Neutrophil (primary cell): ENCODE results near the gene FREM1.

Source experiments
- H3K27ac ChIP-seq: fragments of 200-600 bp; sonication (generic); 2 replicates; pipeline ENCODE4 v1.5.1; 2016; ENCODE audit warnings: mild to moderate bottlenecking, moderate library complexity
- H3K27me3 ChIP-seq: fragments of 200-600 bp; sonication (generic); 2 replicates; pipeline ENCODE4 v1.6.0; 2016; ENCODE audit warnings: mild to moderate bottlenecking
- H3K36me3 ChIP-seq: fragments of 200-600 bp; sonication (generic); 2 replicates; pipeline ENCODE4 v1.5.1; 2017
- H3K4me1 ChIP-seq, 2 experiments: fragments of 200-600 bp in 1 of 2; sonication (generic) in 1 of 2; 1 replicate in 1 of 2; 2 replicates in 1 of 2; pipeline versions ENCODE4 v1.5.1 to v1.6.1; 2013 to 2016; ENCODE audit warnings: low read depth in 1 of 2, low read length in 1 of 2, mild to moderate bottlenecking in 1 of 2, moderate library complexity in 1 of 2; ENCODE audit not compliant: control insufficient read depth in 1 of 2, insufficient read depth in 1 of 2
- H3K4me3 ChIP-seq, 2 experiments: fragments of 200-600 bp in 1 of 2; sonication (generic) in 1 of 2; 1 replicate in 1 of 2; 2 replicates in 1 of 2; pipeline ENCODE4 v1.5.1; 2013 to 2016; ENCODE audit warnings: low read depth in 1 of 2, low read length in 1 of 2, mild to moderate bottlenecking in 1 of 2, moderate library complexity in 1 of 2
- H3K9me3 ChIP-seq: fragments of 200-600 bp; sonication (generic); 2 replicates; pipeline ENCODE4 v1.5.1; 2016
- TF ChIP-seq, protein P1 (sequence below): fragments of 200-600 bp; sonication (generic); IDR thresholded peaks from 2 replicates; pipeline ENCODE4 v1.5.1; 2016; ENCODE audit warnings: antibody characterized with exemption

Gene FREM1, protein sequence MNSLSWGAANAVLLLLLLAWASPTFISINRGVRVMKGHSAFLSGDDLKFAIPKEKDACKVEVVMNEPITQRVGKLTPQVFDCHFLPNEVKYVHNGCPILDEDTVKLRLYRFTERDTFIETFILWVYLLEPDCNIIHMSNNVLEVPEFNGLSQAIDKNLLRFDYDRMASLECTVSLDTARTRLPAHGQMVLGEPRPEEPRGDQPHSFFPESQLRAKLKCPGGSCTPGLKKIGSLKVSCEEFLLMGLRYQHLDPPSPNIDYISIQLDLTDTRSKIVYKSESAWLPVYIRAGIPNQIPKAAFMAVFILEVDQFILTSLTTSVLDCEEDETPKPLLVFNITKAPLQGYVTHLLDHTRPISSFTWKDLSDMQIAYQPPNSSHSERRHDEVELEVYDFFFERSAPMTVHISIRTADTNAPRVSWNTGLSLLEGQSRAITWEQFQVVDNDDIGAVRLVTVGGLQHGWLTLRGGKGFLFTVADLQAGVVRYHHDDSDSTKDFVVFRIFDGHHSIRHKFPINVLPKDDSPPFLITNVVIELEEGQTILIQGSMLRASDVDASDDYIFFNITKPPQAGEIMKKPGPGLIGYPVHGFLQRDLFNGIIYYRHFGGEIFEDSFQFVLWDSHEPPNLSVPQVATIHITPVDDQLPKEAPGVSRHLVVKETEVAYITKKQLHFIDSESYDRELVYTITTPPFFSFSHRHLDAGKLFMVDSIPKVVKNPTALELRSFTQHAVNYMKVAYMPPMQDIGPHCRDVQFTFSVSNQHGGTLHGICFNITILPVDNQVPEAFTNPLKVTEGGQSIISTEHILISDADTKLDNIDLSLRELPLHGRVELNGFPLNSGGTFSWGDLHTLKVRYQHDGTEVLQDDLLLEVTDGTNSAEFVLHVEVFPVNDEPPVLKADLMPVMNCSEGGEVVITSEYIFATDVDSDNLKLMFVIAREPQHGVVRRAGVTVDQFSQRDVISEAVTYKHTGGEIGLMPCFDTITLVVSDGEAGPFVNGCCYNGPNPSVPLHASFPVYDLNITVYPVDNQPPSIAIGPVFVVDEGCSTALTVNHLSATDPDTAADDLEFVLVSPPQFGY (N-terminal part only)

DNA sequence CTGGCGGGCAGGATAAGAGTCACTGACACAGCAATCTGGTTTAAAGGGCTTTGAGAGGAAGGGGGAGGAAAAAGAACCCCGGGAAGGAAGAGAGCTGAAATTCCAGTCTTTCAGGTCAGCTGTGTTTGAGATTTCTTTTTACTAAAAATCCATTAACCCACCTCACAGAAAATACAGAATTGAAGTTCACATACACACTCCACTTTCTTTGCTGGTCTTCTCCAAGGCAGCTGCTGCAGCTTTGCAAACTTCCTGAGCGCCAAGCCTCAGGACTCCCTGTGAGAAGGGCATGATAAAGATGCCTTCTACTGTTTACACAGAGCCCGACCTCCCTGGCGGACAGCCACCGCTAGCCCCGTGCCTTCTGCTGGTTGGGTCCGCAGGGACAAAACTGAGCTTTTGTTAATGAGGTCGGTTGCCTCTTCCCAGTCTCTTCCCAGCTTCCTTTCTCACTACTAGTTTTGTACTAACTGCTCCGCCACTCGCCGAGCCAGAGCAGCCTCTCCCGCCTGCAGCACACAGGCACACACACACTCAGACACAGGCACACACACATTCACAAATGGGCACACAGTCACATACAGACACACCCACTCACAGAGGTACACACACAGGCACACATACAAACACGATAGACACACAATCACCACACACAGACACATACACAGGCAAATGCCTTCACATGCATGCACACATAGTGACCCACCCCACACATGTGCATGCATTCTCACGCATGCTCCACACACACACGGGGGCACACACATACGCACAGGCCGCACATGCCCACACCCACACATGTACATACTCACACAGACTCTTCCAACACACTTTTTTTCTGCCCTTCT is at the start of gene FREM1:
TSS of gene FREM1 (minus strand) at position 468 of the 845 bp plus-strand sequence. CDS start 41,451 bp downstream, outside the sequence.
- H3K4me3 ChIP-seq: no peak within 1 kb of the TSS
- TF ChIP-seq, protein P1, sequence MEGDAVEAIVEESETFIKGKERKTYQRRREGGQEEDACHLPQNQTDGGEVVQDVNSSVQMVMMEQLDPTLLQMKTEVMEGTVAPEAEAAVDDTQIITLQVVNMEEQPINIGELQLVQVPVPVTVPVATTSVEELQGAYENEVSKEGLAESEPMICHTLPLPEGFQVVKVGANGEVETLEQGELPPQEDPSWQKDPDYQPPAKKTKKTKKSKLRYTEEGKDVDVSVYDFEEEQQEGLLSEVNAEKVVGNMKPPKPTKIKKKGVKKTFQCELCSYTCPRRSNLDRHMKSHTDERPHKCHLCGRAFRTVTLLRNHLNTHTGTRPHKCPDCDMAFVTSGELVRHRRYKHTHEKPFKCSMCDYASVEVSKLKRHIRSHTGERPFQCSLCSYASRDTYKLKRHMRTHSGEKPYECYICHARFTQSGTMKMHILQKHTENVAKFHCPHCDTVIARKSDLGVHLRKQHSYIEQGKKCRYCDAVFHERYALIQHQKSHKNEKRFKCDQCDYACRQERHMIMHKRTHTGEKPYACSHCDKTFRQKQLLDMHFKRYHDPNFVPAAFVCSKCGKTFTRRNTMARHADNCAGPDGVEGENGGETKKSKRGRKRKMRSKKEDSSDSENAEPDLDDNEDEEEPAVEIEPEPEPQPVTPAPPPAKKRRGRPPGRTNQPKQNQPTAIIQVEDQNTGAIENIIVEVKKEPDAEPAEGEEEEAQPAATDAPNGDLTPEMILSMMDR: no peak
- H3K4me1 ChIP-seq: no peaks in the 10 kb centered on the region
- H3K36me3 ChIP-seq: no peaks in the 10 kb centered on the region
- H3K27ac ChIP-seq: no peak within 1 kb of the TSS
- peaks cover 22% of the 10 kb centered on the region for H3K27me3 ChIP-seq
- no peaks in the 10 kb centered on the region for H3K9me3 ChIP-seq

- no peak overlapping the region for H3K4me3 ChIP-seq
- no peaks in the 10 kb centered on the region for H3K27me3 ChIP-seq
- TF ChIP-seq, protein P1: no peak
- H3K36me3 ChIP-seq: no peaks in the 10 kb centered on the region
- no peaks in the 10 kb centered on the region for H3K4me1 ChIP-seq
- no peak overlapping the region for H3K27ac ChIP-seq
- H3K9me3 ChIP-seq: no peaks in the 10 kb centered on the region
Observed at GRCh38 chr9:14958989-14959388, 48.8 kb upstream of the FREM1 start.

- Histone ChIP-seq H3K36me3 (no peaks in the 10 kb centered on the region), H3K27me3 (no peaks in the 10 kb centered on the region), H3K27ac (no peak overlapping the region), H3K9me3 (no peaks in the 10 kb centered on the region), H3K4me1 (no peaks in the 10 kb centered on the region), H3K4me3 (no peak overlapping the region)
- TF ChIP-seq, protein P1: no peak
Observed at GRCh38 chr9:14957109-14957508, 46.9 kb upstream of the FREM1 start.

- Histone ChIP-seq H3K27ac (no peak overlapping the region), H3K36me3 (no peaks in the 10 kb centered on the region), H3K27me3 (no peaks in the 10 kb centered on the region), H3K4me1 (no peaks in the 10 kb centered on the region), H3K9me3 (no peaks in the 10 kb centered on the region), H3K4me3 (no peak overlapping the region)
- TF ChIP-seq, protein P1: no peak
Observed at GRCh38 chr9:14956208-14956607, 46.0 kb upstream of the FREM1 start.

DNA sequence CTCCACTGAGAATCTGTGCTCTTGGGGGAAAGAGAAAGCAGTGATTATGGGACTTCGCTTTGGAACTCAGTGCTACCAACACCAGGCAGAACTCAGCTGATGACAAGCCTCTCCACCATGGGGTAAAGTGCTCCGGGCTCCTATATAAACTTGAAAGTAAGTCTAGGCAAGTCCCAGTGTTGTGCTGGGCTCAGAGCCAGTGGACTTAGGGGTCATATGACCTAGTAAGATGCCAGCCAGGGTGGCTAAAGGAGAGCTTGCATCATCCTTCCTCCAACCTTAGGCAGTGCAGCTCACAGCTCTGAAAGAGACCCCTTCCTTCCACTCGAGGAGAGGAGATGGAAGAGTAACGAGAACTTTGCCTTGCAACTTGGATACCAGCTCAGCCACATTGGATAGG is 35.1 kb upstream of the FREM1 start:
- Histone ChIP-seq H3K27ac (no peak overlapping the region), H3K4me3 (no peak overlapping the region), H3K36me3 (no peaks in the 10 kb centered on the region), H3K9me3 (no peaks in the 10 kb centered on the region), H3K27me3 (no peaks in the 10 kb centered on the region), H3K4me1 (no peaks in the 10 kb centered on the region)
- TF ChIP-seq, protein P1: no peak
